DMS114 treated with DMSO at 0.1 percent for 48 hours (cell line): Measurements from ENCODE around the gene SLIT3.

Experiments used
- DNase-seq: peaks from one replicate; lab custom pipeline; 2025; ENCODE audit not compliant: unreplicated experiment; lab: John Stamatoyannopoulos, UW

SLIT3 gene

GRCh38 chr5:169089343-169089742 lies 211.6 kb downstream of the SLIT3 start:
- DNase-seq = no peak

DNA sequence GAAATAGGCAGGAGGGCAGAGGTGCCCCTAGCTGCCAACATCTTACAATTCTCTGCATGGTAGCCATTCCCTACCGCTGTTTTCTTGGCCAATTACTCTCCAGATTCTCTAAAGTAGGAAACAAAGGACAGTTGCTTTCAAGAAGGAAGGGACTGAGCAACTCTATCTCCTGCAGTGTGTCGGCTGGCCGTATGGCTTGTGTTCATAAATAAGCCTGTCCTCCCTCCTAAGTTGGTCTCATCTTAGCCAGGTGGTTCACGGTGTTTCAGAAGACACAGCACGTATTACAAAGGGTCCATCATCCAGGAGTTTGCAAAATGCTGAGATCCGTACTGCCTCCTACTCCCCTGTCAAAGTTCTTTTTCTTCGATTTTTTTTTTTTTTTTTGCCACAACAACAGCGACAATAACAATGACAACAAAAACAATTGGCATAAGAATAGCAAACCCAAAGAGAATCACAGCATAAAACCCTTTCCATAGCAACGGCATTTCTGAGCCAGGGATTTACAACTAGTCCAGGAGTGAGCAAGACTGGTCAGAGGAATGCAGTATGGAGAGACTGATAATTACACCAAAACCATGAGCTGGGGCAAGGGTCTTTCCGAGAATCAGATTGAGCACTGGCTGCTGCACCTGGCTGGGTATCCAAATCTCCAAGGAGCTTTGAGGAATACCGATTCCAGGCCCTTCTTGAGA lies 212.8 kb downstream of the SLIT3 start:
- DNase-seq = no peak

DNA sequence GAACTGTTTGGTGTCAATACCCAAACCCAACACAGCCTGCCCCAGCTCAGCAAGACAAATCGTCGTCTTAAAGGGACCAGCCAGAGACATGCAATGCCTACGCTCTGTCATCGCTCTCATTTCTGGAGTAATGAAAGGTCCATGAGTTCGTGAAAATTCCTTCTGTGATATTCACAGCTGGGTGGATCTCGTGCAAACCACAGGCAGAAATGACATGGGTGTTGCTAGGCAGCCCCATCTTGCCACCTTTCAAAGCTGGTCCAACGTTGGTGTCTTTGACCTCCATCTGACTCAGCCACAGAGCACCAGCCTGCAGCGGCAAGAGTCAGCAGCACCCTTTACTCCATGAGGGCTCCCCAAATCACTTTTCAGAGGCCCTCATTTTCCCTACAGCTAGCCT lies 215.3 kb downstream of the SLIT3 start:
- no peak for DNase-seq

GRCh38 chr5:169085212-169085611 lies 215.7 kb downstream of the SLIT3 start:
- DNase-seq = no peak

- no peak for DNase-seq
Observed at GRCh38 chr5:169084775-169085174, 216.2 kb downstream of the SLIT3 start.

- DNase-seq = no peak
Observed at GRCh38 chr5:169083394-169084018, 217.4 kb downstream of the SLIT3 start.

GRCh38 chr5:169081000-169081724 lies 219.8 kb downstream of the SLIT3 start:
- DNase-seq = no peak

- no peak for DNase-seq
Observed at GRCh38 chr5:169080448-169080911, 220.5 kb downstream of the SLIT3 start.

DNA sequence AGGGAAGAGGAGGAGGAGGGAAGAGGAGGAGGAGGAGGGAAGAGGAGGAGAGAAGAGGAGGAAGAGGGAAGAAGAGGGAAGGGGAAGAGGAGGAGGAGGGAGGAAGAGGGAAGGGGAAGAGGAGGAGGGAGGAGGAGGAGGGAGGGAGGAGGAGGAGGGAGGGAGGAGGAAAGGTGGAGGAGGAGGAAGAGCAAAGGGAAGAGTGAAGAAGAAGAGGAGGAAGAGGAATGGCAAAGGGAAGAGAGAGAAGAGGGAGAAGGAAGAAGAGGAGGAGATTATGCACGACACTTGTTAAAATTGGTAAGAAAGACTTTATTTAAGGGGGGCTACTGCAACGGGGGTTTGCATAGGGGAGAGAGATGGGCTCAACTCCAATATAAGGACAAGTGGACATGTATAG lies 221.2 kb downstream of the SLIT3 start:
- no peak for DNase-seq

DNA sequence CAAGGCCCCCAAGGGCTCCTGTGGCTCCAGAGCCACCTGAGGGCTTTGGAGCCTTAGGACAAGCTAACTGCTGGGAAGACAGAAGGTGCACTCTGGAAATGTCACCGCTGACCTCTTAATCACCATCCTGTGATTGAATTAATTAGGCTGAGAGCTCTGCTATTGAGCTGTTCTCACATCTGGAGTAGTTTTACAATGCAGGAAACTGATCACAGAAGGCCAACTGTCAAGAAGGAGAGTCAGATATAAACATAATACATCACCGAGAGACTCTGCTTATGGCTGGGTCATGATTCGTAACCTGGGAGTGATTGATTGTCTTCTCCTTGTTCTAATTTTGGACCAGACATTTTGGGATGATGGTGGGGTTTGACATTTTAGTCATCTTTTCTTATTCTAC lies 226.1 kb downstream of the SLIT3 start:
- no peak for DNase-seq

GRCh38 chr5:169072233-169072632 lies 228.7 kb downstream of the SLIT3 start:
- DNase-seq = no peak

DNA sequence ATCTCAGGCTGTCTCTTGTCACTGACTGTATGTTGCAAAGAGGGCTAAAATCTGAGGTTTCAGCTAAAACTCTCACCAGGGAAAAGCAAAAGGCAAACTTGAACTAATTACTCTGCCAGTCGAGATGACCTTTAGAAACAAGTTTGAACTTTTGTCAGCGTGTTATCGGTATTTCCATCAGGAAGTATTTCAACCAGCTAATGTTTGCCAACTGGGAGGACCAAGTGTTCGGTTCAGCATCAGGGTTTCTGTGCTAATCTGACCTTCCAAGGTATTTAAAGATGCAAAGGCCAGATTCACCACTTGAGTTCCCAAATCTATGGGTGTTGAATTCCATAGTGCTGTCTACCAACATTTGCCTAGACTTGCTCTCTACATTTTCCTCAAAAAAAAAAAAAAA lies 230.5 kb downstream of the SLIT3 start:
- DNase-seq = no peak

- DNase-seq = no peak
Observed at GRCh38 chr5:169067751-169068173, 233.2 kb downstream of the SLIT3 start.

DNA sequence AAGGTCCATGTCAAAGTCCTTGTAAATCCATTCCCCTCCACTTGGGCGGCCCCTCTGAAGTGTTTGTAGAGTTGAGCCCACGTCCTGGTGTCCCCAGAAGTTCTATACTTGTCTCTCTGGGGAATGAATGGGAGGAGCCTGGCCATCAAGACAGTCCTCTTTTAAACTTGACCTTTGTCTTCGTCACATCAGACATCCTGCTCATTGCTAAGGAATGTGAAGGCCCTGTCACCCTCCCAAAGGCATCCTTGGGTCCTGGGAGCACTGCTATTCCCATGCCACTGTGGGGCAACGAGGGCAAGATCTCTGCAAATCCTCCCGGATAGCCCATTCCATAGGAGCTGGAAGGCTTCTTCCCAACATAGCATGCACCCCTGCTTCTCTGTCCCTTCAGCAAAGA lies 235.5 kb downstream of the SLIT3 start:
- DNase-seq = no peak

- DNase-seq = no peak
Observed at GRCh38 chr5:169064093-169064492, 236.8 kb downstream of the SLIT3 start.

- DNase-seq = no peak
Observed at GRCh38 chr5:169063316-169063953, 237.5 kb downstream of the SLIT3 start.

DNA sequence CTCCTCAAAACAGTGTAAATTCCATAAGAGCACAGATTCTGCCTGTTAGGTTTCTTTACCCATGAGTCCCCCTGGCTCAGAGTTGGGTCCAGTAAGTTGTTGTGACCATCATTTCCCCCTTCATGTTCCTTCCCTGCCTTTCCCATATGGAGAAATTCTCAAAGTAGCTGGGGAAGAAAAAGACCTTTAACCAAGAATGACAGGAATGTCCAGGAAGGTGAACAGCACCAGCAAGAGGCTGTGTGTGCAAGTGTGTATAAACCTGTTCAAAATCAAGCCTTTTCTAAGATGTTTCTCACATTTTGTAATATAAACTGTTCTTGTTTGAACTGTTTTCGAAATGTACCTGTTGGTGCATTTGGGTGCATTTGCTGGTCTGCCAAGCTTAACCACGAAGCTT lies 238.2 kb downstream of the SLIT3 start:
- no peak for DNase-seq

DNA sequence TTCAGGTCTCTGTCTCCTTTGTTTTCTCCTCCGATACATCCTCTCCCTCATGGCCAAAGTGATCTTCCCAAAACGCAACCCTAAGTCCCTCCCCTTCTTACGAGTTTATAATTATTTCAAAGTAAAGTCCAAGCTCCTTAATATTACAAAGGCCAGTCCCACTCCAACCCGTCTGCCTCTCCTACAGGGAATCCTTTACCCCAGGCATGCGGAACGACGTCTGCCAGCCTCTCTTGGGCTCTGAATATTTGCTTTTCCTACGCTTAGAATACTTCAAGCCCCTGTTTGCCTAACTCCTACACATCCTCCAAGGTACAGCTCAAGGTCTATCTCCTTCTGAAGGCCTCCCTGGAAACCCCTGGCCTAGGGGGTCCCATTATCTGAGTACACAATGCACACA lies 246.4 kb downstream of the SLIT3 start:
- no peak for DNase-seq

DNA sequence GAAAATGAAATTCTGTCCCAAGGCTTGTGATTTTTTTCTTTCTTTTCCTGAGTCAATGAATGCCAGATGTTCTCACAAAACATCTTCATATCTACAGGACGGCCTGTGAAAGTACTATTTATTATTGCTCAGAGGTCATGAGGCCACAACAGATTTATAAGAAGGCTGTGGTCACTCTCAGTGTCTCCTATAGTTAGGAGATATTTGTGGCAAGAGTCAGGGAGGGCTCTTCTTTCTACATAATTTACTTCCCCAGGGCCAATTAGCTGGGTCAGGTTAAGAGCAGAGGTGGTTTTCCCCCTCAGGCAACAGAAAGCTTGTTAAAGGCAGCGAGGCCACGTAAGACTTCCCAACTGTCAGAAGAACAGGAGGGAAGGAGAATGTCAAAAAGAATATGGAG lies 248.7 kb downstream of the SLIT3 start:
- no peak for DNase-seq

DNA sequence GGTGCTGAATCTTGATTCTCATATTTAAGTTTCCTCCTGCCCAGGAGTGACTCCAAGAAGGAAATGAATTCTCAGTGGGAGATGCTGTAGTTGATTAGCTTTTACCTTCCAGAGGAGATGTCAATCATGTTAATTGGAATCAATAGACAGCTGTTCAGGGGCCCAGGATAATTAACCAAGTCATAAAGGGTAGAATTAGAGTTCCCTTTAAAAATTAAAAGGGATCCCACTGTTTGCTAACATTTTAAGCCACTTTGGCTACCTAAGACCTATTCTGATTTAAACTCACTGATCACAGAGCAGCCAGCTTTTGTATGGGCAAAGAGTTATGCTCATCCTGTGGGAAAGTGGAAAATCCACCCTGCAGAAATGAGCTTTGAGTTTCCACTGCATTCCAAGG lies 249.6 kb downstream of the SLIT3 start:
- DNase-seq = no peak

- DNase-seq = no peak
Observed at GRCh38 chr5:169050636-169051035, 250.3 kb downstream of the SLIT3 start.

DNA sequence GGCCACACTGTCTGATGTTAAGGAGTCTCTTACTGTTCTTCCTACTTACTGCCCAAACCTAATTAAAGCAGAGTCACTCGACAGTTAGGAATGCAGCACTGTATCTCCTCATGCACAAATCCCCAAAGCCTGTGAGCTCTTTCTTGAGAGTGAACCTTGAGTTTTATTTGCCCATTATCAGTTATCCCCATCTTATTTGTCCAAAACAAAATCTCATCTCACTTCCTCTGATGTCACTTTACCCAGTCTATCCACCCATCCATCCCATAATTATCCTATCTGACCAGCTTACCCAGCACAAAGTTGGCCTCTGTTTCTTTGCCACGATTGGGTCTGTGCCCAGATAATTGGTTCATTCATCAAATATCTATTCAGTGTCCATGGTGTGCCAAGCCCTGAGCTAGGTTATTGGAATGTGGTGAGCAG lies 250.8 kb downstream of the SLIT3 start:
- no peak for DNase-seq
